HepG2 (cell line): ENCODE results near the gene PLET1. TPM values are rescaled to one million over a fixed set of nuclear protein-coding genes. Genes with fewer than 3 reads are reported as not detected.

Experiments used
- AGO1 ChIP-seq: fragments of 200-400 bp; formaldehyde crosslinking; IDR thresholded peaks from 2 replicates; pipeline ENCODE4 v1.6.1; 2017; ENCODE audit warnings: mild to moderate bottlenecking, low read depth, low read length, moderate library complexity; ENCODE audit not compliant: poor library complexity, severe bottlenecking
- CHCHD3 ChIP-seq: sonication (generic); formaldehyde crosslinking; IDR thresholded peaks from 2 replicates; pipeline ENCODE4 v1.8.0; 2022; ENCODE audit warnings: mild to moderate bottlenecking, missing genetic modification reagents, moderate library complexity
- FOXK2 ChIP-seq: fragments of 450-650 bp; IDR thresholded peaks from 2 replicates; pipeline ENCODE4 v1.6.1; 2016
- HNRNPL ChIP-seq: fragments of 200-400 bp; formaldehyde crosslinking; IDR thresholded peaks from 2 replicates; pipeline ENCODE4 v1.6.1; 2017; ENCODE audit warnings: mild to moderate bottlenecking, low read depth, low read length
- HOXA7 ChIP-seq: sonication (generic); formaldehyde crosslinking; IDR thresholded peaks from 2 replicates; pipeline ENCODE4 v1.8.1; 2022; ENCODE audit warnings: mild to moderate bottlenecking, missing genetic modification reagents, moderate library complexity
- MBNL3 ChIP-seq: fragments of 250-450 bp; sonication (Bioruptor Pico); conservative IDR thresholded peaks from 2 replicates; pipeline ENCODE4 v1.8.0; 2022; ENCODE audit warnings: mild to moderate bottlenecking, inconsistent platforms
- MEF2D ChIP-seq: sonication (generic); formaldehyde crosslinking; IDR thresholded peaks from 2 replicates; pipeline ENCODE4 v1.5.1; 2020; ENCODE audit warnings: mild to moderate bottlenecking, missing genetic modification reagents
- NR2F1 ChIP-seq, 2 experiments: fragments of 450-650 bp in 1 of 2; formaldehyde crosslinking in 1 of 2; IDR thresholded peaks; 2 replicates each; pipeline versions ENCODE4 v1.5.0 to v1.6.1; 2016 to 2020; ENCODE audit warnings: mild to moderate bottlenecking in 1 of 2, missing compliant biosample characterization in 1 of 2, missing genetic modification reagents in 1 of 2, moderate library complexity in 1 of 2
- RARA ChIP-seq: IDR thresholded peaks from 2 replicates; pipeline ENCODE4 v1.6.1; 2016; ENCODE audit warnings: missing genetic modification reagents, missing compliant biosample characterization
- RORA ChIP-seq: sonication (generic); formaldehyde crosslinking; IDR thresholded peaks from 2 replicates; pipeline ENCODE4 v1.5.0; 2020; ENCODE audit warnings: mild to moderate bottlenecking, missing genetic modification reagents, moderate library complexity
- TBL1XR1 ChIP-seq: fragments of 150-350 bp; IDR thresholded peaks from 2 replicates; pipeline ENCODE4 v1.6.1; 2014; ENCODE audit warnings: borderline replicate concordance, low read length; ENCODE audit not compliant: partially characterized antibody
- ZBTB1 ChIP-seq: sonication (generic); formaldehyde crosslinking; IDR thresholded peaks from 2 replicates; pipeline ENCODE4 v1.4.0; 2020; ENCODE audit warnings: missing genetic modification reagents, borderline replicate concordance
- ZBTB21 ChIP-seq: sonication (generic); formaldehyde crosslinking; IDR thresholded peaks from 2 replicates; pipeline ENCODE4 v1.4.0; 2020; ENCODE audit warnings: missing genetic modification reagents
- ZMYM3 ChIP-seq: sonication (generic); formaldehyde crosslinking; IDR thresholded peaks from 2 replicates; pipeline ENCODE4 v1.5.1; 2020; ENCODE audit warnings: mild to moderate bottlenecking, missing genetic modification reagents
- ZNF101 ChIP-seq: sonication (generic); formaldehyde crosslinking; IDR thresholded peaks from 2 replicates; pipeline ENCODE4 v1.4.0; 2020; ENCODE audit warnings: mild to moderate bottlenecking, low read depth, missing genetic modification reagents, borderline replicate concordance
- ZNF136 ChIP-seq: sonication (generic); formaldehyde crosslinking; IDR thresholded peaks from 2 replicates; pipeline ENCODE4 v1.8.1; 2022; ENCODE audit warnings: low read depth, mild to moderate bottlenecking, moderate library complexity, missing genetic modification reagents
- ZNF138 ChIP-seq: sonication (generic); formaldehyde crosslinking; IDR thresholded peaks from 2 replicates; pipeline ENCODE4 v1.5.0; 2020; ENCODE audit warnings: mild to moderate bottlenecking, low read depth, missing genetic modification reagents
- ZNF17 ChIP-seq: sonication (generic); formaldehyde crosslinking; IDR thresholded peaks from 2 replicates; pipeline ENCODE4 v1.5.0; 2020; ENCODE audit warnings: mild to moderate bottlenecking, missing genetic modification reagents
- ZNF232 ChIP-seq: sonication (generic); formaldehyde crosslinking; IDR thresholded peaks from 2 replicates; pipeline ENCODE4 v1.4.0; 2020; ENCODE audit warnings: missing genetic modification reagents, borderline replicate concordance
- ZNF563 ChIP-seq: sonication (generic); formaldehyde crosslinking; IDR thresholded peaks from 2 replicates; pipeline ENCODE4 v1.8.0; 2022; ENCODE audit warnings: mild to moderate bottlenecking, moderate library complexity, missing genetic modification reagents
- ZNF589 ChIP-seq: sonication (generic); formaldehyde crosslinking; conservative IDR thresholded peaks from 2 replicates; pipeline ENCODE4 v1.8.0; 2022; ENCODE audit warnings: mild to moderate bottlenecking, moderate library complexity, missing genetic modification reagents
- ZNF83 ChIP-seq: sonication (generic); formaldehyde crosslinking; IDR thresholded peaks from 2 replicates; pipeline ENCODE4 v1.4.0; 2020; ENCODE audit warnings: missing genetic modification reagents, mild to moderate bottlenecking, borderline replicate concordance
- polyA plus RNA-seq, 8 experiments: library from polyadenylated mRNA; depleted of rRNA in 3 of 8; stranded (reverse) in 7 of 8; unstranded in 1 of 8; fragments of >200 nt; fragmentation: Illumina TruSeq in 4 of 8; extraction: Trizol in 4 of 8; gene quantifications; 2 replicates each; pipeline versions ENCODE4 v1.2.1 to v1.2.3, GENCODE V29; 2011 to 2016; ENCODE audit warnings: low read depth in 4 of 8, missing spikeins in 1 of 8, mixed read lengths in 1 of 8; ENCODE audit not compliant: insufficient read depth in 1 of 8
- total RNA-seq, 5 experiments: library from RNA; depleted of rRNA; stranded (reverse); fragments of >200 nt; fragmentation: Illumina TruSeq; extraction: Trizol; gene quantifications; 2 replicates each; pipeline ENCODE4 v1.2.3, GENCODE V29; 2016; ENCODE audit warnings: low read depth in 1 of 5
- TF ChIP-seq, protein P1 (sequence below): sonication (generic); formaldehyde crosslinking; IDR thresholded peaks from 2 replicates; pipeline ENCODE4 v1.5.0; 2020; ENCODE audit warnings: missing genetic modification reagents
- TF ChIP-seq, protein P2 (sequence below): IDR thresholded peaks from 2 replicates; pipeline ENCODE4 v1.6.1; 2012; ENCODE audit warnings: low read length, improper control_type of control experiment
- TF ChIP-seq, protein P3 (sequence below): sonication (generic); formaldehyde crosslinking; IDR thresholded peaks from 2 replicates; pipeline ENCODE4 v1.4.0; 2020; ENCODE audit warnings: mild to moderate bottlenecking, missing genetic modification reagents
- TF ChIP-seq, protein P4 (sequence below): sonication (generic); formaldehyde crosslinking; IDR thresholded peaks from 2 replicates; pipeline ENCODE4 v1.5.1; 2020; ENCODE audit warnings: mild to moderate bottlenecking, missing genetic modification reagents, moderate library complexity

Gene PLET1
- total and polyA plus RNA-seq, 2 of the 13 experiments (the other 11 are each of a cell fraction or from before 2014, with no cell fraction given): not detected

DNA sequence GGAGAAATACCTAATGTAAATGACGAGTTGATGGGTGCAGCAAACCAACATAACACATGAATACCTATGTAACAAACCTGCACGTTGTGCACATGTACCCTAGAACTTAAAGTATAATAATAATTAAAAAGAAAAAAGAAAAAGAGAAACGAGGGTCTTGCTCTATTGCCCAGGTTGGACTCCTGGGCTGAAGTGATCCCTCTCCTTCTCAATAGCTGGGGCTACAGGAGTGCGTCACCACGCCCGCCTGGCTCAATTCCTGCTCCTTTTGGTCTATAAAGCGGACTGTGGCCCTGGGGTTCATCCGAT, 35.0 kb downstream of the PLET1 start (continued):
- TF ChIP-seq CHCHD3 (no peak), TBL1XR1 (peak; percentile 10), ZNF101 (CRISPR knock-in tag) (no peak), ZNF138 (CRISPR knock-in tag) (no peak), ZBTB21 (CRISPR knock-in tag) (peak; percentile 44; the same call in 1 of the 2 replicates), ZNF17 (CRISPR knock-in tag) (no peak), ZNF589 (CRISPR knock-in tag) (no peak), FOXK2 (no peak), HOXA7 (CRISPR knock-in tag) (no peak), HNRNPL (no peak), MEF2D (CRISPR knock-in tag) (peak; percentile 7; the same call in 1 of the 2 replicates), AGO1 (no peak), MBNL3 (CRISPR knock-in tag) (no peak), ZBTB1 (CRISPR knock-in tag) (no peak), RORA (CRISPR knock-in tag) (no peak), NR2F1 (CRISPR knock-in tag; IDR thresholded peaks at IDR 0.05) (0 out of 4 replicates have a peak, but pooled peaks of 1 of the 2 experiments have one; percentile 52), RARA (CRISPR knock-in tag) (no peak), ZNF136 (CRISPR knock-in tag) (no peak), ZNF563 (CRISPR knock-in tag) (no peak), ZMYM3 (CRISPR knock-in tag) (no peak), ZNF232 (CRISPR knock-in tag) (no peak), ZNF83 (CRISPR knock-in tag) (no peak)
- TF ChIP-seq, protein P1, sequence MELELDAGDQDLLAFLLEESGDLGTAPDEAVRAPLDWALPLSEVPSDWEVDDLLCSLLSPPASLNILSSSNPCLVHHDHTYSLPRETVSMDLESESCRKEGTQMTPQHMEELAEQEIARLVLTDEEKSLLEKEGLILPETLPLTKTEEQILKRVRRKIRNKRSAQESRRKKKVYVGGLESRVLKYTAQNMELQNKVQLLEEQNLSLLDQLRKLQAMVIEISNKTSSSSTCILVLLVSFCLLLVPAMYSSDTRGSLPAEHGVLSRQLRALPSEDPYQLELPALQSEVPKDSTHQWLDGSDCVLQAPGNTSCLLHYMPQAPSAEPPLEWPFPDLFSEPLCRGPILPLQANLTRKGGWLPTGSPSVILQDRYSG: no peak
- TF ChIP-seq, protein P2, sequence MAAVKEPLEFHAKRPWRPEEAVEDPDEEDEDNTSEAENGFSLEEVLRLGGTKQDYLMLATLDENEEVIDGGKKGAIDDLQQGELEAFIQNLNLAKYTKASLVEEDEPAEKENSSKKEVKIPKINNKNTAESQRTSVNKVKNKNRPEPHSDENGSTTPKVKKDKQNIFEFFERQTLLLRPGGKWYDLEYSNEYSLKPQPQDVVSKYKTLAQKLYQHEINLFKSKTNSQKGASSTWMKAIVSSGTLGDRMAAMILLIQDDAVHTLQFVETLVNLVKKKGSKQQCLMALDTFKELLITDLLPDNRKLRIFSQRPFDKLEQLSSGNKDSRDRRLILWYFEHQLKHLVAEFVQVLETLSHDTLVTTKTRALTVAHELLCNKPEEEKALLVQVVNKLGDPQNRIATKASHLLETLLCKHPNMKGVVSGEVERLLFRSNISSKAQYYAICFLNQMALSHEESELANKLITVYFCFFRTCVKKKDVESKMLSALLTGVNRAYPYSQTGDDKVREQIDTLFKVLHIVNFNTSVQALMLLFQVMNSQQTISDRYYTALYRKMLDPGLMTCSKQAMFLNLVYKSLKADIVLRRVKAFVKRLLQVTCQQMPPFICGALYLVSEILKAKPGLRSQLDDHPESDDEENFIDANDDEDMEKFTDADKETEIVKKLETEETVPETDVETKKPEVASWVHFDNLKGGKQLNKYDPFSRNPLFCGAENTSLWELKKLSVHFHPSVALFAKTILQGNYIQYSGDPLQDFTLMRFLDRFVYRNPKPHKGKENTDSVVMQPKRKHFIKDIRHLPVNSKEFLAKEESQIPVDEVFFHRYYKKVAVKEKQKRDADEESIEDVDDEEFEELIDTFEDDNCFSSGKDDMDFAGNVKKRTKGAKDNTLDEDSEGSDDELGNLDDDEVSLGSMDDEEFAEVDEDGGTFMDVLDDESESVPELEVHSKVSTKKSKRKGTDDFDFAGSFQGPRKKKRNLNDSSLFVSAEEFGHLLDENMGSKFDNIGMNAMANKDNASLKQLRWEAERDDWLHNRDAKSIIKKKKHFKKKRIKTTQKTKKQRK: no peak
- TF ChIP-seq, protein P3, sequence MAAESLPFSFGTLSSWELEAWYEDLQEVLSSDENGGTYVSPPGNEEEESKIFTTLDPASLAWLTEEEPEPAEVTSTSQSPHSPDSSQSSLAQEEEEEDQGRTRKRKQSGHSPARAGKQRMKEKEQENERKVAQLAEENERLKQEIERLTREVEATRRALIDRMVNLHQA (CRISPR knock-in tag): no peak
- TF ChIP-seq, protein P4, sequence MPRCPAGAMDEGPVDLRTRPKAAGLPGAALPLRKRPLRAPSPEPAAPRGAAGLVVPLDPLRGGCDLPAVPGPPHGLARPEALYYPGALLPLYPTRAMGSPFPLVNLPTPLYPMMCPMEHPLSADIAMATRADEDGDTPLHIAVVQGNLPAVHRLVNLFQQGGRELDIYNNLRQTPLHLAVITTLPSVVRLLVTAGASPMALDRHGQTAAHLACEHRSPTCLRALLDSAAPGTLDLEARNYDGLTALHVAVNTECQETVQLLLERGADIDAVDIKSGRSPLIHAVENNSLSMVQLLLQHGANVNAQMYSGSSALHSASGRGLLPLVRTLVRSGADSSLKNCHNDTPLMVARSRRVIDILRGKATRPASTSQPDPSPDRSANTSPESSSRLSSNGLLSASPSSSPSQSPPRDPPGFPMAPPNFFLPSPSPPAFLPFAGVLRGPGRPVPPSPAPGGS (CRISPR knock-in tag): no peak
